HPDE6-E6E7 (cell line): ENCODE results near the gene SNORC.

Experiments
- DNase-seq: peaks from one replicate; pipeline ENCODE4 v3.0.0; 2011; ENCODE audit warnings: missing footprints; ENCODE audit errors: extremely low spot score

SNORC gene

GRCh38 chr2:232869138-232870017 lies 686 bp upstream of the SNORC start:
- DNase-seq: no peak

- DNase-seq: no peak
Measured at GRCh38 chr2:232870766-232871371, 805 bp downstream of the SNORC start.

GRCh38 chr2:232871418-232871834 lies 1.4 kb downstream of the SNORC start:
- DNase-seq: no peak

- DNase-seq: no peak
Measured at GRCh38 chr2:232871835-232872736, 2.0 kb downstream of the SNORC start.

GRCh38 chr2:232872826-232873225 lies 2.8 kb downstream of the SNORC start:
- DNase-seq: no peak

GRCh38 chr2:232873292-232873908 lies 3.3 kb downstream of the SNORC start:
- DNase-seq: no peak

GRCh38 chr2:232873909-232874641 lies 4.0 kb downstream of the SNORC start:
- no peak for DNase-seq

- no peak for DNase-seq
Measured at GRCh38 chr2:232874677-232875223, 4.7 kb downstream of the SNORC start.

- no peak for DNase-seq
Measured at GRCh38 chr2:232875256-232876121, 5.4 kb downstream of the SNORC start.

- DNase-seq: peak; percentile 14
Measured at GRCh38 chr2:232876161-232876977, 6.3 kb downstream of the SNORC start.

GRCh38 chr2:232876978-232877441 lies 6.9 kb downstream of the SNORC start:
- DNase-seq: no peak

- DNase-seq: no peak
Measured at GRCh38 chr2:232877940-232878511, 8.0 kb downstream of the SNORC start.

- DNase-seq: no peak
Measured at GRCh38 chr2:232878855-232879617, 9.0 kb downstream of the SNORC start.

- DNase-seq: no peak
Measured at GRCh38 chr2:232879618-232880494, 9.8 kb downstream of the SNORC start.

- DNase-seq: no peak
Measured at GRCh38 chr2:232880764-232881351, 10.8 kb downstream of the SNORC start.

- DNase-seq: no peak
Measured at GRCh38 chr2:232882085-232882484, 12.0 kb downstream of the SNORC start.
